Activated CD4-positive, alpha-beta T cell treated with anti-CD3 and anti-CD28 coated beads for 36 hours (primary cell): ENCODE measurements around the gene TPCN1. TPM values are rescaled to one million over a fixed set of nuclear protein-coding genes. Genes with fewer than 3 reads are reported as not detected.

Experiments used
- ATAC-seq: fragments of 200-7000 bp; cut with Tn5 transposase; one replicate; pipeline ENCODE4 v1.10.0; 2021; ENCODE audit warnings: mild to moderate bottlenecking, moderate library complexity
- CTCF ChIA-PET: fragments of 350-600 bp; sonication (Branson Sonifier 250); formaldehyde crosslinking; loops from one replicate; lab custom pipeline; 2021; ENCODE audit warnings: antibody characterized with exemption; lab: Charles Lee
- POLR2A ChIA-PET: fragments of 350-600 bp; sonication (Branson Sonifier 250); formaldehyde crosslinking; loops from one replicate; lab custom pipeline; 2021; ENCODE audit warnings: antibody characterized with exemption, inconsistent platforms; lab: Charles Lee
- DNase-seq: peaks from one replicate; pipeline ENCODE4 v3.0.0-alpha.2; 2020
- H3K27ac Mint-ChIP-seq: one replicate; pipeline ENCODE4 v1.8.0; 2021; ENCODE audit warnings: mixed read lengths
- H3K27me3 Mint-ChIP-seq: one replicate; pipeline ENCODE4 v1.8.0; 2021; ENCODE audit warnings: mixed read lengths
- H3K36me3 Mint-ChIP-seq: one replicate; pipeline ENCODE4 v1.8.0; 2021; ENCODE audit warnings: low read depth, mixed read lengths
- H3K4me1 Mint-ChIP-seq: one replicate; pipeline ENCODE4 v1.8.0; 2021; ENCODE audit warnings: mixed read lengths
- H3K4me3 Mint-ChIP-seq: one replicate; pipeline ENCODE4 v1.8.0; 2021; ENCODE audit warnings: mild to moderate bottlenecking, moderate library complexity, mixed read lengths
- H3K9me3 Mint-ChIP-seq: one replicate; pipeline ENCODE4 v1.8.0; 2021; ENCODE audit warnings: low read depth, mixed read lengths
- intact Hi-C, 2 experiments: fragments of 100-400 bp; cut with DNase I in 1 of 2; cut with micrococcal nuclease in 1 of 2; formaldehyde crosslinking; loops; one replicate each; pipeline versions ENCODE4 v1.14.2 to v1.15.1; 2022 to 2024; cut with DNase I, micrococcal nuclease
- microRNA-seq: library from miRNA; unstranded; fragments of <30 nt; microRNA quantifications from one replicate; pipeline ENCODE4 v1.2.0, GENCODE V29; 2021; ENCODE audit warnings: borderline replicate concordance
- total RNA-seq, 2 experiments: library from RNA; stranded (reverse); gene quantifications; one replicate each; pipeline ENCODE4 v1.2.3, GENCODE V29; 2021

Gene TPCN1
- total RNA-seq, 2 experiments from 2014 or later, result 35.5 to 37.0 TPM

DNA sequence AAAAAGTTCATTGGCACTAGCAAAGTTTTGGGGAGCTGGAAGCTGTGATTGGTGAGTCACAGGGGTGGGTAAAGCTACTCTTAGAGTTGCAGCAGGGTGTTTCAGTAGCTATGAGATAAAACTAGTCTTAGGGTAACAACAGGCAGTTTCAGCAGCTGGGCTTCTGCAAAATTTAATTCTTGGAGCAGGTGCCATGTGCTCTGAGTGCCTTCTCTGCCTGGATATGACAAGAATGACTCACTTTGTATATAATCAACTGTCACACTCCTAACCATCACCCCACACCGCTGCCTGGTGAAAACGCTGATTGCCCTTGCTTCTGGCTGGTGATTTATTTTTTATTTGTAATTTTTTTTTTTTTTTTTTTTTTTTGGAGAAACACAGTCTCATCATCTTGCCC is 126.6 kb downstream of the TPCN1 start:
- H3K27me3 Mint-ChIP-seq, result peaks cover 4% of the 10 kb centered on the region

More for the DNA sequence above, 126.6 kb downstream of the TPCN1 start:
- DNase-seq (no peak), ATAC-seq (no peak)
- Mint-ChIP-seq H3K4me1 (peaks cover 2% of the 10 kb centered on the region), H3K36me3 (no peaks in the 10 kb centered on the region), H3K9me3 (no peaks in the 10 kb centered on the region), H3K4me3 (no peak overlapping the region), H3K27ac (no peak overlapping the region)
- ChIA-PET POLR2A (no interaction called here), CTCF (no interaction called here)
- intact Hi-C loops, result no loop called here

Small RNA genes within 50 kb of the gene (microRNA-seq; reads per million reads assigned to microRNA genes)
- gene MIR6762, result not detected

Other genes starting within 250 kb of the TPCN1 start
- gene OAS2, start 242.9 kb upstream of the TPCN1 start, total RNA-seq, result 100 to 1,000 TPM; 148 to 278 TPM
- gene DTX1, start 164.7 kb upstream of the TPCN1 start, total RNA-seq, result 10 to 100 TPM; 12.0 to 12.9 TPM
- gene RASAL1, start 85.7 kb upstream of the TPCN1 start, total RNA-seq, result 10 to 100 TPM in 1 of 2 experiments, 1 to 10 TPM in 1; 9.0 to 10.6 TPM
- gene CFAP73, start 71.7 kb upstream of the TPCN1 start, total RNA-seq, result 1 to 10 TPM in 1 of 2 experiments, under 1 TPM in 1; 0.86 to 1.1 TPM
- 100 to 1,000 TPM; 118 to 132 TPM for gene DDX54, start 36.0 kb upstream of the TPCN1 start, total RNA-seq
- gene RITA1, start 35.7 kb upstream of the TPCN1 start, total RNA-seq, result 10 to 100 TPM; 23.4 to 25.7 TPM
- gene SLC8B1, start 113.6 kb downstream of the TPCN1 start, total RNA-seq, result 10 to 100 TPM; 17.9 to 19.4 TPM
- 10 to 100 TPM; 13.7 to 17.3 TPM for gene PLBD2, start 137.1 kb downstream of the TPCN1 start, total RNA-seq
- not detected for gene SDS, start 182.4 kb downstream of the TPCN1 start, total RNA-seq
- gene SDSL, start 200.9 kb downstream of the TPCN1 start, total RNA-seq, result 1 to 10 TPM; 1.5 to 3.9 TPM